OCI-LY7 (cell line): Measurements from ENCODE around the gene FNTB.

Source experiments
- CTCF ChIP-seq: fragments of 200-600 bp; sonication (generic); conservative IDR thresholded peaks from 2 replicates; pipeline ENCODE4 v1.5.1; 2014; ENCODE audit warnings: mild to moderate bottlenecking, antibody characterized with exemption, low read length, moderate library complexity, mixed read lengths
- EZH2phosphoT487 ChIP-seq: fragments of 200-600 bp; sonication (generic); IDR thresholded peaks from 2 replicates; pipeline ENCODE4 v1.6.1; 2018; ENCODE audit warnings: low read depth, borderline replicate concordance, mild to moderate bottlenecking, mixed run types, antibody characterized with exemption, low read length, moderate library complexity, mixed read lengths

GRCh38 chr14:65092349-65092748 is 105.7 kb downstream of the FNTB start:
- no peak for TF ChIP-seq CTCF
- no peak for TF ChIP-seq EZH2phosphoT487
